Neural progenitor cell (in vitro differentiated cells): ENCODE data around the gene MYLK.

Source experiments
- CTCF ChIP-seq: fragments of 200-600 bp; sonication (generic); IDR thresholded peaks from 2 replicates; pipeline ENCODE4 v1.5.1; 2017; ENCODE audit warnings: antibody characterized with exemption, mild to moderate bottlenecking
- EZH2phosphoT487 ChIP-seq: fragments of 200-600 bp; sonication (generic); IDR thresholded peaks from 2 replicates; pipeline ENCODE4 v1.6.1; 2017; ENCODE audit warnings: antibody characterized with exemption

- TF ChIP-seq CTCF (no peak), EZH2phosphoT487 (no peak)
These were observed 85.6 kb downstream of the MYLK start for GRCh38 chr3:123798550-123798949.
